Gastrocnemius medialis (tissue), 4 donors: ENCODE results near the gene CMC1.

Experiments used
- CTCF ChIP-seq, 5 experiments: fragments of 450-650 bp in 3 of 5; fragments of 200-600 bp in 2 of 5; sonication (generic) in 2 of 5; IDR thresholded peaks in 4 of 5; conservative IDR thresholded peaks in 1 of 5; 1 replicate in 4 of 5; 2 replicates in 1 of 5; pipeline ENCODE4 v1.5.1; 2016 to 2019; ENCODE audit warnings: antibody characterized with exemption in 5 of 5, mild to moderate bottlenecking in 3 of 5, moderate library complexity in 3 of 5
- POLR2A ChIP-seq, 2 donors: fragments of 450-650 bp; IDR thresholded peaks; one replicate each; pipeline ENCODE4 v1.6.1; 2017; ENCODE audit warnings: antibody characterized with exemption in 2 of 2, mild to moderate bottlenecking in 2 of 2, moderate library complexity in 2 of 2

- TF ChIP-seq CTCF (IDR thresholded peaks at IDR 0.05 in 4 of 5, conservative IDR thresholded peaks at IDR 0.05 in 1 of 5) = no peak
- TF ChIP-seq POLR2A (IDR thresholded peaks at IDR 0.05) = no peak
These were observed 5.9 kb downstream of the CMC1 start for GRCh38 chr3:28247286-28247685.
